Activated T-cell treated with anti-CD3 and anti-CD28 coated beads, Interleukin-2, amount 50 U/mL, for 24 hours (primary cell): Measurements from ENCODE around the gene TNNC1.

ENCODE experiments used
- DNase-seq: peaks from one replicate; pipeline ENCODE4 v3.0.0-alpha.2; 2020
- H3K27ac Mint-ChIP-seq: 2 replicates; pipeline ENCODE4 v1.8.0; 2020; ENCODE audit warnings: mild to moderate bottlenecking, mixed read lengths
- H3K27me3 Mint-ChIP-seq: 2 replicates; pipeline ENCODE4 v1.8.0; 2020; ENCODE audit warnings: mixed read lengths
- H3K36me3 Mint-ChIP-seq: 2 replicates; pipeline ENCODE4 v1.8.0; 2020; ENCODE audit warnings: low read depth, mixed read lengths
- H3K4me1 Mint-ChIP-seq: 2 replicates; pipeline ENCODE4 v1.8.0; 2020; ENCODE audit warnings: low read depth, mixed read lengths
- H3K4me3 Mint-ChIP-seq: 2 replicates; pipeline ENCODE4 v1.8.0; 2020; ENCODE audit warnings: mild to moderate bottlenecking, moderate library complexity, mixed read lengths
- H3K9me3 Mint-ChIP-seq: 2 replicates; pipeline ENCODE4 v1.8.0; 2020; ENCODE audit warnings: mixed read lengths

The TNNC1 gene

GRCh38 chr3:52453496-52454249 is at the start of gene TNNC1:
Gene TNNC1 (minus strand): TSS chr3:52454041. CDS start chr3:52454015, 26 bp downstream.
- peaks cover 26% of the 10 kb centered on the region for H3K36me3 Mint-ChIP-seq
- peaks cover 44% of the 10 kb centered on the region for H3K4me1 Mint-ChIP-seq
- no peaks in the 10 kb centered on the region for H3K9me3 Mint-ChIP-seq
- no peaks in the 10 kb centered on the region for H3K27me3 Mint-ChIP-seq
- no peak for DNase-seq
- peak within 1 kb of the TSS; percentile 96 for H3K4me3 Mint-ChIP-seq
- H3K27ac Mint-ChIP-seq, result peak within 1 kb of the TSS; percentile 97

- DNase-seq, result no peak
- Mint-ChIP-seq H3K27me3 (no peaks in the 10 kb centered on the region), H3K27ac (no peak overlapping the region), H3K4me3 (no peak overlapping the region), H3K4me1 (no peaks in the 10 kb centered on the region), H3K9me3 (no peaks in the 10 kb centered on the region), H3K36me3 (no peaks in the 10 kb centered on the region)
Measured at GRCh38 chr3:52502808-52503350, 49.0 kb upstream of the TNNC1 start.

- no peaks in the 10 kb centered on the region for H3K9me3 Mint-ChIP-seq
- no peaks in the 10 kb centered on the region for H3K36me3 Mint-ChIP-seq
- DNase-seq, result no peak
- no peaks in the 10 kb centered on the region for H3K4me1 Mint-ChIP-seq
- H3K27ac Mint-ChIP-seq, result no peak overlapping the region
- H3K4me3 Mint-ChIP-seq, result no peak overlapping the region
- no peaks in the 10 kb centered on the region for H3K27me3 Mint-ChIP-seq
Measured at GRCh38 chr3:52502001-52502400, 48.2 kb upstream of the TNNC1 start.

GRCh38 chr3:52501046-52501445 is 47.2 kb upstream of the TNNC1 start:
- H3K4me1 Mint-ChIP-seq, result no peaks in the 10 kb centered on the region
- no peaks in the 10 kb centered on the region for H3K27me3 Mint-ChIP-seq
- no peaks in the 10 kb centered on the region for H3K9me3 Mint-ChIP-seq
- DNase-seq, result no peak
- no peak overlapping the region for H3K27ac Mint-ChIP-seq
- H3K36me3 Mint-ChIP-seq, result no peaks in the 10 kb centered on the region
- H3K4me3 Mint-ChIP-seq, result no peak overlapping the region

- Mint-ChIP-seq H3K27me3 (no peaks in the 10 kb centered on the region), H3K36me3 (no peaks in the 10 kb centered on the region), H3K9me3 (no peaks in the 10 kb centered on the region), H3K27ac (no peak overlapping the region), H3K4me1 (no peaks in the 10 kb centered on the region), H3K4me3 (no peak overlapping the region)
- no peak for DNase-seq
Measured at GRCh38 chr3:52498137-52499054, 44.6 kb upstream of the TNNC1 start.

- no peaks in the 10 kb centered on the region for H3K4me1 Mint-ChIP-seq
- H3K36me3 Mint-ChIP-seq, result peaks cover 22% of the 10 kb centered on the region
- H3K4me3 Mint-ChIP-seq, result no peak overlapping the region
- DNase-seq, result no peak
- no peaks in the 10 kb centered on the region for H3K27me3 Mint-ChIP-seq
- no peak overlapping the region for H3K27ac Mint-ChIP-seq
- H3K9me3 Mint-ChIP-seq, result no peaks in the 10 kb centered on the region
Measured at GRCh38 chr3:52495777-52496602, 42.1 kb upstream of the TNNC1 start.

GRCh38 chr3:52494886-52495495 is 41.1 kb upstream of the TNNC1 start, which contains the start of gene STAB1:
Gene STAB1 (plus strand): TSS chr3:52495338. CDS start chr3:52495414, 76 bp downstream.
- Mint-ChIP-seq H3K4me3 (no peak within 1 kb of the TSS), H3K27me3 (no peaks in the 10 kb centered on the region), H3K27ac (no peak within 1 kb of the TSS), H3K4me1 (no peaks in the 10 kb centered on the region), H3K9me3 (no peaks in the 10 kb centered on the region), H3K36me3 (peaks cover 32% of the 10 kb centered on the region)
- DNase-seq, result no peak

- DNase-seq, result no peak
- no peaks in the 10 kb centered on the region for H3K4me1 Mint-ChIP-seq
- no peaks in the 10 kb centered on the region for H3K9me3 Mint-ChIP-seq
- H3K4me3 Mint-ChIP-seq, result no peak overlapping the region
- H3K27me3 Mint-ChIP-seq, result no peaks in the 10 kb centered on the region
- H3K36me3 Mint-ChIP-seq, result peaks cover 38% of the 10 kb centered on the region
- no peak overlapping the region for H3K27ac Mint-ChIP-seq
Measured at GRCh38 chr3:52494445-52494844, 40.6 kb upstream of the TNNC1 start.

GRCh38 chr3:52493232-52494017 is 39.6 kb upstream of the TNNC1 start:
- Mint-ChIP-seq H3K4me3 (no peak overlapping the region), H3K36me3 (peaks cover 47% of the 10 kb centered on the region), H3K27ac (no peak overlapping the region), H3K4me1 (no peaks in the 10 kb centered on the region), H3K9me3 (no peaks in the 10 kb centered on the region), H3K27me3 (no peaks in the 10 kb centered on the region)
- DNase-seq, result no peak

- no peak for DNase-seq
- no peak overlapping the region for H3K27ac Mint-ChIP-seq
- H3K36me3 Mint-ChIP-seq, result peaks cover 59% of the 10 kb centered on the region
- no peaks in the 10 kb centered on the region for H3K4me1 Mint-ChIP-seq
- H3K9me3 Mint-ChIP-seq, result no peaks in the 10 kb centered on the region
- no peak overlapping the region for H3K4me3 Mint-ChIP-seq
- no peaks in the 10 kb centered on the region for H3K27me3 Mint-ChIP-seq
Measured at GRCh38 chr3:52492059-52492458, 38.2 kb upstream of the TNNC1 start.

- H3K36me3 Mint-ChIP-seq, result peaks cover 70% of the 10 kb centered on the region
- no peak overlapping the region for H3K4me3 Mint-ChIP-seq
- H3K27ac Mint-ChIP-seq, result no peak overlapping the region
Measured at GRCh38 chr3:52490939-52491526, 37.2 kb upstream of the TNNC1 start.

GRCh38 chr3:52490035-52490938 is 36.4 kb upstream of the TNNC1 start:
- no peak overlapping the region for H3K27ac Mint-ChIP-seq
- H3K27me3 Mint-ChIP-seq, result no peaks in the 10 kb centered on the region
- DNase-seq, result no peak
- no peaks in the 10 kb centered on the region for H3K4me1 Mint-ChIP-seq
- H3K36me3 Mint-ChIP-seq, result peaks cover 77% of the 10 kb centered on the region
- no peak overlapping the region for H3K4me3 Mint-ChIP-seq
- H3K9me3 Mint-ChIP-seq, result no peaks in the 10 kb centered on the region

More at GRCh38 chr3:52490939-52491526, 37.2 kb upstream of the TNNC1 start:
- no peak for DNase-seq
- H3K27me3 Mint-ChIP-seq, result no peaks in the 10 kb centered on the region
- H3K4me1 Mint-ChIP-seq, result no peaks in the 10 kb centered on the region
- no peaks in the 10 kb centered on the region for H3K9me3 Mint-ChIP-seq
